SIG-M5 treated with dmso at 0.1 percent for 504 hours (cell line): ENCODE data around the gene GMDS.
"Not testable (repeated sequence)": the region's sequence is repeated elsewhere in the genome, so short reads cannot be mapped to it uniquely, and the experiment has no call there.

ENCODE experiments used
- DNase-seq: peaks from one replicate; lab custom pipeline; 2025; ENCODE audit not compliant: unreplicated experiment; lab: John Stamatoyannopoulos, UW

Gene GMDS

GRCh38 chr6:1668456-1668855 is 576.9 kb downstream of the GMDS start:
- DNase-seq = not testable (repeated sequence)

- DNase-seq = no peak
Measured at GRCh38 chr6:1667805-1668175, 577.6 kb downstream of the GMDS start.

GRCh38 chr6:1667012-1667804 is 578.2 kb downstream of the GMDS start:
- no peak for DNase-seq

GRCh38 chr6:1665214-1665613 is 580.2 kb downstream of the GMDS start:
- peak; percentile 51 for DNase-seq

GRCh38 chr6:1664329-1664728 is 581.1 kb downstream of the GMDS start:
- DNase-seq = no peak

GRCh38 chr6:1663511-1663910 is 581.9 kb downstream of the GMDS start:
- DNase-seq = no peak

GRCh38 chr6:1662534-1662933 is 582.9 kb downstream of the GMDS start:
- DNase-seq = no peak

GRCh38 chr6:1659816-1660215 is 585.6 kb downstream of the GMDS start:
- no peak for DNase-seq

GRCh38 chr6:1658212-1659005 is 587.0 kb downstream of the GMDS start:
- no peak for DNase-seq

GRCh38 chr6:1657771-1658165 is 587.6 kb downstream of the GMDS start:
- DNase-seq = no peak

GRCh38 chr6:1657116-1657770 is 588.2 kb downstream of the GMDS start:
- DNase-seq = no peak

GRCh38 chr6:1654054-1654453 is 591.4 kb downstream of the GMDS start:
- DNase-seq = no peak

GRCh38 chr6:1652842-1653241 is 592.6 kb downstream of the GMDS start:
- no peak for DNase-seq

- DNase-seq = no peak
Measured at GRCh38 chr6:1651362-1651761, 594.0 kb downstream of the GMDS start.

- no peak for DNase-seq
Measured at GRCh38 chr6:1645466-1646185, 599.8 kb downstream of the GMDS start.

GRCh38 chr6:1644516-1645060 is 600.8 kb downstream of the GMDS start:
- peak; percentile 17 for DNase-seq

- no peak for DNase-seq
Measured at GRCh38 chr6:1643830-1644445, 601.5 kb downstream of the GMDS start.

GRCh38 chr6:1643111-1643510 is 602.3 kb downstream of the GMDS start:
- DNase-seq = no peak

GRCh38 chr6:1641343-1641885 is 604.0 kb downstream of the GMDS start:
- peak; percentile 43 for DNase-seq

- no peak for DNase-seq
Measured at GRCh38 chr6:1640476-1640875, 604.9 kb downstream of the GMDS start.
